ENCODE results near the gene CDC123. TPM values are rescaled to one million over a fixed set of nuclear protein-coding genes. Genes with fewer than 3 reads are reported as not detected.

Gene CDC123
- total RNA-seq, 1 experiment from 2014 or later: 153 TPM

DNA sequence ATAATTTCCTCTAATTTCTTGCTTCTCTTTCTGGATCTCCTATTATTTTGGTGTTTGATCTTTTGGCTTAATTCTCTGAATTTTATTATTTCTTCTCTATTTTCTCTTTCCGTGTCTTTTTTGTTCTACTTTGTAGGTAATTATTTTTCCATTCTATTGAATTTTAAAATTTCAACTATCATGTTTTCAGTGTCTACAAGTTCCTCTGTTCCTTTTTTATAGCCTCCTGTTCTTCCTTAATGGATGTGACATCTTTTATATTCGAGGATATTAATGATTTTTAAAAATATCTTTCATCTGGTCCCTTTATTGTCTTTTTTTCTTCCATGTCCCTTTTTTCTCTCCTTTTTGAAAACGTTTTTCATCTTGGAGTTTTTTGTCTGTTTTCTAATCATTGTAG lies 11.1 kb downstream of the CDC123 start (continued):
- TF ChIP-seq, protein P1, sequence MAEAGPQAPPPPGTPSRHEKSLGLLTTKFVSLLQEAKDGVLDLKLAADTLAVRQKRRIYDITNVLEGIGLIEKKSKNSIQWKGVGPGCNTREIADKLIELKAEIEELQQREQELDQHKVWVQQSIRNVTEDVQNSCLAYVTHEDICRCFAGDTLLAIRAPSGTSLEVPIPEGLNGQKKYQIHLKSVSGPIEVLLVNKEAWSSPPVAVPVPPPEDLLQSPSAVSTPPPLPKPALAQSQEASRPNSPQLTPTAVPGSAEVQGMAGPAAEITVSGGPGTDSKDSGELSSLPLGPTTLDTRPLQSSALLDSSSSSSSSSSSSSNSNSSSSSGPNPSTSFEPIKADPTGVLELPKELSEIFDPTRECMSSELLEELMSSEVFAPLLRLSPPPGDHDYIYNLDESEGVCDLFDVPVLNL (CRISPR knock-in tag; IDR thresholded peaks at IDR 0.05; ENCODE audit: borderline replicate concordance, low read depth): no peak
- no peak for TF ChIP-seq TCF7 (CRISPR knock-in tag; IDR thresholded peaks at IDR 0.05; ENCODE audit: low read depth)
- TF ChIP-seq GABPB1 (CRISPR knock-in tag; IDR thresholded peaks at IDR 0.05): no peak
- TF ChIP-seq, protein P2, sequence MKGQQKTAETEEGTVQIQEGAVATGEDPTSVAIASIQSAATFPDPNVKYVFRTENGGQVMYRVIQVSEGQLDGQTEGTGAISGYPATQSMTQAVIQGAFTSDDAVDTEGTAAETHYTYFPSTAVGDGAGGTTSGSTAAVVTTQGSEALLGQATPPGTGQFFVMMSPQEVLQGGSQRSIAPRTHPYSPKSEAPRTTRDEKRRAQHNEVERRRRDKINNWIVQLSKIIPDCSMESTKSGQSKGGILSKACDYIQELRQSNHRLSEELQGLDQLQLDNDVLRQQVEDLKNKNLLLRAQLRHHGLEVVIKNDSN (CRISPR knock-in tag; IDR thresholded peaks at IDR 0.05): no peak
- no peak for TF ChIP-seq NFYB (CRISPR knock-in tag; conservative IDR thresholded peaks at IDR 0.05; ENCODE audit: low read depth)
- no peak for TF ChIP-seq CBFB (CRISPR knock-in tag; IDR thresholded peaks at IDR 0.05; ENCODE audit: low read depth)
- TF ChIP-seq ZBTB21 (CRISPR knock-in tag; IDR thresholded peaks at IDR 0.05; ENCODE audit: borderline replicate concordance): no peak
- TF ChIP-seq, protein P3, sequence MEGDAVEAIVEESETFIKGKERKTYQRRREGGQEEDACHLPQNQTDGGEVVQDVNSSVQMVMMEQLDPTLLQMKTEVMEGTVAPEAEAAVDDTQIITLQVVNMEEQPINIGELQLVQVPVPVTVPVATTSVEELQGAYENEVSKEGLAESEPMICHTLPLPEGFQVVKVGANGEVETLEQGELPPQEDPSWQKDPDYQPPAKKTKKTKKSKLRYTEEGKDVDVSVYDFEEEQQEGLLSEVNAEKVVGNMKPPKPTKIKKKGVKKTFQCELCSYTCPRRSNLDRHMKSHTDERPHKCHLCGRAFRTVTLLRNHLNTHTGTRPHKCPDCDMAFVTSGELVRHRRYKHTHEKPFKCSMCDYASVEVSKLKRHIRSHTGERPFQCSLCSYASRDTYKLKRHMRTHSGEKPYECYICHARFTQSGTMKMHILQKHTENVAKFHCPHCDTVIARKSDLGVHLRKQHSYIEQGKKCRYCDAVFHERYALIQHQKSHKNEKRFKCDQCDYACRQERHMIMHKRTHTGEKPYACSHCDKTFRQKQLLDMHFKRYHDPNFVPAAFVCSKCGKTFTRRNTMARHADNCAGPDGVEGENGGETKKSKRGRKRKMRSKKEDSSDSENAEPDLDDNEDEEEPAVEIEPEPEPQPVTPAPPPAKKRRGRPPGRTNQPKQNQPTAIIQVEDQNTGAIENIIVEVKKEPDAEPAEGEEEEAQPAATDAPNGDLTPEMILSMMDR (IDR thresholded peaks at IDR 0.05): no peak
- TF ChIP-seq TEAD1 (CRISPR knock-in tag; IDR thresholded peaks at IDR 0.05): no peak

DNA sequence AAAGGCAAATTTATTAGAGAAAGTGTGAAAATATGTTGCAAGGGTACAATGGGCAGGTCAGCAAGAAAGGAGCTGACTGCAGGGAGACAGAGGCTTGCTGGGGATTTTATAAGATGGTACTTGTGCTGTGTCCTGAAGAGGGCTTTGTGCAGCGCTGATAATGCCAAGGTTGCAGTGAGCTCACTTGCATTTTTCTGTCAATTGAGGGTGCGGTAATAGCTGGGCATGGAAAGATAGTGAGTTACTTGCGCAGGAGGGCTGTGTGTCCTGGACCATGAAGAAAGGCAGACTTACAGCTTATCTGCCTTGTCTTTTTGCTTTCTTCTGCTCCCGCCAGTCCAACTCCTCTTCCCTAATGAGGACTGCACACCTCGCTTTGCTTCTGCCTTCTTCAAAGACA lies 12.5 kb downstream of the CDC123 start:
- ATAC-seq (no peak), DNase-seq (ENCODE audit: low spot score) (no peak)
- TF ChIP-seq NFATC4 (CRISPR knock-in tag; IDR thresholded peaks at IDR 0.05) (no peak), ZNF219 (CRISPR knock-in tag; IDR thresholded peaks at IDR 0.05; ENCODE audit: borderline replicate concordance) (no peak), ZNF121 (CRISPR knock-in tag; IDR thresholded peaks at IDR 0.05) (no peak), ATF1 (CRISPR knock-in tag; IDR thresholded peaks at IDR 0.05) (no peak)
- TF ChIP-seq, protein P4, sequence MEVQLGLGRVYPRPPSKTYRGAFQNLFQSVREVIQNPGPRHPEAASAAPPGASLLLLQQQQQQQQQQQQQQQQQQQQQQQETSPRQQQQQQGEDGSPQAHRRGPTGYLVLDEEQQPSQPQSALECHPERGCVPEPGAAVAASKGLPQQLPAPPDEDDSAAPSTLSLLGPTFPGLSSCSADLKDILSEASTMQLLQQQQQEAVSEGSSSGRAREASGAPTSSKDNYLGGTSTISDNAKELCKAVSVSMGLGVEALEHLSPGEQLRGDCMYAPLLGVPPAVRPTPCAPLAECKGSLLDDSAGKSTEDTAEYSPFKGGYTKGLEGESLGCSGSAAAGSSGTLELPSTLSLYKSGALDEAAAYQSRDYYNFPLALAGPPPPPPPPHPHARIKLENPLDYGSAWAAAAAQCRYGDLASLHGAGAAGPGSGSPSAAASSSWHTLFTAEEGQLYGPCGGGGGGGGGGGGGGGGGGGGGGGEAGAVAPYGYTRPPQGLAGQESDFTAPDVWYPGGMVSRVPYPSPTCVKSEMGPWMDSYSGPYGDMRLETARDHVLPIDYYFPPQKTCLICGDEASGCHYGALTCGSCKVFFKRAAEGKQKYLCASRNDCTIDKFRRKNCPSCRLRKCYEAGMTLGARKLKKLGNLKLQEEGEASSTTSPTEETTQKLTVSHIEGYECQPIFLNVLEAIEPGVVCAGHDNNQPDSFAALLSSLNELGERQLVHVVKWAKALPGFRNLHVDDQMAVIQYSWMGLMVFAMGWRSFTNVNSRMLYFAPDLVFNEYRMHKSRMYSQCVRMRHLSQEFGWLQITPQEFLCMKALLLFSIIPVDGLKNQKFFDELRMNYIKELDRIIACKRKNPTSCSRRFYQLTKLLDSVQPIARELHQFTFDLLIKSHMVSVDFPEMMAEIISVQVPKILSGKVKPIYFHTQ (CRISPR knock-in tag; IDR thresholded peaks at IDR 0.05): no peak
- TF ChIP-seq, protein P5, sequence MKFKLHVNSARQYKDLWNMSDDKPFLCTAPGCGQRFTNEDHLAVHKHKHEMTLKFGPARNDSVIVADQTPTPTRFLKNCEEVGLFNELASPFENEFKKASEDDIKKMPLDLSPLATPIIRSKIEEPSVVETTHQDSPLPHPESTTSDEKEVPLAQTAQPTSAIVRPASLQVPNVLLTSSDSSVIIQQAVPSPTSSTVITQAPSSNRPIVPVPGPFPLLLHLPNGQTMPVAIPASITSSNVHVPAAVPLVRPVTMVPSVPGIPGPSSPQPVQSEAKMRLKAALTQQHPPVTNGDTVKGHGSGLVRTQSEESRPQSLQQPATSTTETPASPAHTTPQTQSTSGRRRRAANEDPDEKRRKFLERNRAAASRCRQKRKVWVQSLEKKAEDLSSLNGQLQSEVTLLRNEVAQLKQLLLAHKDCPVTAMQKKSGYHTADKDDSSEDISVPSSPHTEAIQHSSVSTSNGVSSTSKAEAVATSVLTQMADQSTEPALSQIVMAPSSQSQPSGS (CRISPR knock-in tag; IDR thresholded peaks at IDR 0.05; ENCODE audit: borderline replicate concordance, low read depth): no peak
- TF ChIP-seq, protein P6, sequence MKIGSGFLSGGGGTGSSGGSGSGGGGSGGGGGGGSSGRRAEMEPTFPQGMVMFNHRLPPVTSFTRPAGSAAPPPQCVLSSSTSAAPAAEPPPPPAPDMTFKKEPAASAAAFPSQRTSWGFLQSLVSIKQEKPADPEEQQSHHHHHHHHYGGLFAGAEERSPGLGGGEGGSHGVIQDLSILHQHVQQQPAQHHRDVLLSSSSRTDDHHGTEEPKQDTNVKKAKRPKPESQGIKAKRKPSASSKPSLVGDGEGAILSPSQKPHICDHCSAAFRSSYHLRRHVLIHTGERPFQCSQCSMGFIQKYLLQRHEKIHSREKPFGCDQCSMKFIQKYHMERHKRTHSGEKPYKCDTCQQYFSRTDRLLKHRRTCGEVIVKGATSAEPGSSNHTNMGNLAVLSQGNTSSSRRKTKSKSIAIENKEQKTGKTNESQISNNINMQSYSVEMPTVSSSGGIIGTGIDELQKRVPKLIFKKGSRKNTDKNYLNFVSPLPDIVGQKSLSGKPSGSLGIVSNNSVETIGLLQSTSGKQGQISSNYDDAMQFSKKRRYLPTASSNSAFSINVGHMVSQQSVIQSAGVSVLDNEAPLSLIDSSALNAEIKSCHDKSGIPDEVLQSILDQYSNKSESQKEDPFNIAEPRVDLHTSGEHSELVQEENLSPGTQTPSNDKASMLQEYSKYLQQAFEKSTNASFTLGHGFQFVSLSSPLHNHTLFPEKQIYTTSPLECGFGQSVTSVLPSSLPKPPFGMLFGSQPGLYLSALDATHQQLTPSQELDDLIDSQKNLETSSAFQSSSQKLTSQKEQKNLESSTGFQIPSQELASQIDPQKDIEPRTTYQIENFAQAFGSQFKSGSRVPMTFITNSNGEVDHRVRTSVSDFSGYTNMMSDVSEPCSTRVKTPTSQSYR (CRISPR knock-in tag; IDR thresholded peaks at IDR 0.05): no peak
- TF ChIP-seq, protein P7, sequence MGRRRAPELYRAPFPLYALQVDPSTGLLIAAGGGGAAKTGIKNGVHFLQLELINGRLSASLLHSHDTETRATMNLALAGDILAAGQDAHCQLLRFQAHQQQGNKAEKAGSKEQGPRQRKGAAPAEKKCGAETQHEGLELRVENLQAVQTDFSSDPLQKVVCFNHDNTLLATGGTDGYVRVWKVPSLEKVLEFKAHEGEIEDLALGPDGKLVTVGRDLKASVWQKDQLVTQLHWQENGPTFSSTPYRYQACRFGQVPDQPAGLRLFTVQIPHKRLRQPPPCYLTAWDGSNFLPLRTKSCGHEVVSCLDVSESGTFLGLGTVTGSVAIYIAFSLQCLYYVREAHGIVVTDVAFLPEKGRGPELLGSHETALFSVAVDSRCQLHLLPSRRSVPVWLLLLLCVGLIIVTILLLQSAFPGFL (CRISPR knock-in tag; IDR thresholded peaks at IDR 0.05; ENCODE audit: borderline replicate concordance): no peak
- Mint-ChIP-seq H3K27ac (no peak overlapping the region), H3K4me1 (no peaks in the 10 kb centered on the region), H3K4me3 (no peak overlapping the region), H3K36me3 (peaks cover 74% of the 10 kb centered on the region), H3K9me3 (peaks cover 12% of the 10 kb centered on the region), H3K27me3 (ENCODE audit: low read depth) (no peaks in the 10 kb centered on the region)
- ChIA-PET POLR2A (no interaction called here), CTCF (interaction anchor here (0.6 kb wide), 1 partner anchor 1293 kb away, joined by 4 read pairs; no protein-coding TSS in a partner anchor)
